HFFc6 (cell line): ENCODE data around the gene HTT-AS. TPM values are rescaled to one million over a fixed set of nuclear protein-coding genes. Genes with fewer than 3 reads are reported as not detected.
A peak's percentile ranks its signal among the peaks of the same experiment; 100 is the strongest.

Source experiments
- DNase-seq: peaks from one replicate; pipeline ENCODE4 v3.0.0-alpha.2; 2018
- H3K27ac Mint-ChIP-seq: 2 replicates; pipeline ENCODE4 v1.8.0; 2020; ENCODE audit warnings: mild to moderate bottlenecking, mixed read lengths
- H3K27me3 Mint-ChIP-seq: 2 replicates; pipeline ENCODE4 v1.8.0; 2021; ENCODE audit warnings: mild to moderate bottlenecking, moderate library complexity, mixed read lengths; ENCODE audit not compliant: insufficient read depth
- H3K36me3 Mint-ChIP-seq: 2 replicates; pipeline ENCODE4 v1.8.0; 2021; ENCODE audit warnings: low read depth, mixed read lengths
- H3K4me1 Mint-ChIP-seq: 2 replicates; pipeline ENCODE4 v1.8.0; 2020; ENCODE audit warnings: low read depth, mixed read lengths
- H3K4me3 Mint-ChIP-seq: 2 replicates; pipeline ENCODE4 v1.8.0; 2020; ENCODE audit warnings: mild to moderate bottlenecking, moderate library complexity, mixed read lengths
- H3K9me3 Mint-ChIP-seq: 2 replicates; pipeline ENCODE4 v1.8.0; 2020; ENCODE audit warnings: mild to moderate bottlenecking, mixed read lengths
- total RNA-seq, 6 experiments: library from RNA; stranded (reverse); fragmentation: NEBNext Ultra II Directional; extraction: Animal tissue kit (Norgen Biotek cat#: 25700); gene quantifications; 2 replicates in 1 of 6; 3 replicates in 5 of 6; pipeline ENCODE4 v1.2.3, GENCODE V29; 2021
- TF ChIP-seq, protein P1 (sequence below): fragments of 200-600 bp; sonication (generic); IDR thresholded peaks from 2 replicates; pipeline ENCODE4 v1.5.0; 2021; ENCODE audit warnings: antibody characterized with exemption, mild to moderate bottlenecking

HTT-AS gene
- total RNA-seq, 6 experiments from 2014 or later = not detected

DNA sequence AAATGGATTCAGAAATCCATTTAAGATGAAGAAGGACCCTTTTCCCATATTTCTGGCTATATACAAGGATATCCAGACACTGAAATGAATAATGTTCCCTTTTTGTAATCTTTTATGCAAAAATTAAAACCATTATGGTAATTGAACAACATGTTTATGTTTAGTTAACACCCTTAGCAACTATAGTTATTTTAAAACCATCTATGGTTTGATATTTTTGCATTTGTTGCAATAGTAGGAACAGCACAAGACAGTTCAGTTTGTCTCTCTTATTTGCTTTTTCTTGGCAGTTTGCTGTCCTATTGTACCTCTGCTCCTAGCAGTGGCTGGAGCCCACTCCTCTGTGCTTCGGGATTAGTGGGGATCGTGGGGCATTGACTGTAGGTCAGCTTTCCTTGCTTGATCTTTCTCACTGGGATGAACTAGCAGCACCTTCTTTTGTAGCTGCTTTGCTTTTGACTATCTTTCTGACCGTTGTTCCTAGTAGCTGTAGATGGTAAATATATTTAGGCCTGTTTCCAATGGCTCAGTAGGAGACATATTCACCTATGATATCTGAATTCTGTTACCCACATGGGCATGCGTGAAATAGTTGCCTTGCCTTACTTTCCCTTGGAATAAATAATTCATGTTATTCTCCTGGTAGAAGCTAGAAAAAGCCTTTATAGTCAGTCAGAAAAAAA lies 12.9 kb upstream of the HTT-AS start:
- no peak overlapping the region for H3K27ac Mint-ChIP-seq

DNA sequence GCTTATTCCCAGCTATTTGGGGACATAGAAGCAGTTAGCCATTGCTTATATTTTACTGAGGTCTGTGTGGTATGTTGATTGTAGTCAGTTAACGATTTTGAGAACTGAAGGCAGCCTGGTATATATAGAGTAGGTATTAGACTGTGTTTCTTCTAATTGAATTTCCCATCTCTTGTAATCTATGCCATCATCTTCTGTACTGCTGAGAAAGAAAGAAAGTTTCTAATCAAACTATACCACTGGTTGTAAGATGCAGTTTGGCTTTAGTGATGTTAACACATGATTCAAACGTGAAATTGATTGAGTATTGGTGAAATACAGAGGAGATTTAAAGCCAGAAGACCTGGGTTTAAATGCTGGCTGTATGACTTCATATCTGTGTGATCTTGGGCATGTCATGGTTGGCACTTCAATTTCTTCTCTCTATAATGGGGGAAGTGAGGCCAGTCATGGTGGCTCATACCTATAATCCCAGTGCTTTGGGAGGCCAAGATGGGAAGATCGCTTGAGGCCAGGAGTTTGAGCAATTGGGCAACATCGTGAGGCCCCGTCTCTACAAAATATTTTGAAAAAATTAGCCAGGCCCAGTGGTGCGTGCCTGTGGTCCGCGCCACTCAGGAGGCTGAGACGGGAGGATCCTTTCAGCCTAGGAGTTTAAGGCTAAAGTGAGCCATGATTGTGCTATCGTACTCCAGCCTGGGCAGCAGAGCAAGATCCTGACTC lies 11.8 kb upstream of the HTT-AS start:
- TF ChIP-seq, protein P1, sequence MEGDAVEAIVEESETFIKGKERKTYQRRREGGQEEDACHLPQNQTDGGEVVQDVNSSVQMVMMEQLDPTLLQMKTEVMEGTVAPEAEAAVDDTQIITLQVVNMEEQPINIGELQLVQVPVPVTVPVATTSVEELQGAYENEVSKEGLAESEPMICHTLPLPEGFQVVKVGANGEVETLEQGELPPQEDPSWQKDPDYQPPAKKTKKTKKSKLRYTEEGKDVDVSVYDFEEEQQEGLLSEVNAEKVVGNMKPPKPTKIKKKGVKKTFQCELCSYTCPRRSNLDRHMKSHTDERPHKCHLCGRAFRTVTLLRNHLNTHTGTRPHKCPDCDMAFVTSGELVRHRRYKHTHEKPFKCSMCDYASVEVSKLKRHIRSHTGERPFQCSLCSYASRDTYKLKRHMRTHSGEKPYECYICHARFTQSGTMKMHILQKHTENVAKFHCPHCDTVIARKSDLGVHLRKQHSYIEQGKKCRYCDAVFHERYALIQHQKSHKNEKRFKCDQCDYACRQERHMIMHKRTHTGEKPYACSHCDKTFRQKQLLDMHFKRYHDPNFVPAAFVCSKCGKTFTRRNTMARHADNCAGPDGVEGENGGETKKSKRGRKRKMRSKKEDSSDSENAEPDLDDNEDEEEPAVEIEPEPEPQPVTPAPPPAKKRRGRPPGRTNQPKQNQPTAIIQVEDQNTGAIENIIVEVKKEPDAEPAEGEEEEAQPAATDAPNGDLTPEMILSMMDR = no peak
- H3K36me3 Mint-ChIP-seq = peaks cover 11% of the 10 kb centered on the region
- no peaks in the 10 kb centered on the region for H3K27me3 Mint-ChIP-seq
- H3K27ac Mint-ChIP-seq = no peak overlapping the region
- DNase-seq = no peak
- H3K4me1 Mint-ChIP-seq = peaks cover 6% of the 10 kb centered on the region; the same call in 1 of the 2 replicates
- H3K9me3 Mint-ChIP-seq = no peaks in the 10 kb centered on the region
- H3K4me3 Mint-ChIP-seq = no peak overlapping the region

More for the DNA sequence above, 12.9 kb upstream of the HTT-AS start:
- Mint-ChIP-seq H3K4me3 (no peak overlapping the region), H3K36me3 (peaks cover 11% of the 10 kb centered on the region), H3K27me3 (no peaks in the 10 kb centered on the region), H3K9me3 (no peaks in the 10 kb centered on the region), H3K4me1 (peaks cover 6% of the 10 kb centered on the region; the same call in 1 of the 2 replicates)
- TF ChIP-seq, protein P1 = no peak
- DNase-seq = no peak

DNA sequence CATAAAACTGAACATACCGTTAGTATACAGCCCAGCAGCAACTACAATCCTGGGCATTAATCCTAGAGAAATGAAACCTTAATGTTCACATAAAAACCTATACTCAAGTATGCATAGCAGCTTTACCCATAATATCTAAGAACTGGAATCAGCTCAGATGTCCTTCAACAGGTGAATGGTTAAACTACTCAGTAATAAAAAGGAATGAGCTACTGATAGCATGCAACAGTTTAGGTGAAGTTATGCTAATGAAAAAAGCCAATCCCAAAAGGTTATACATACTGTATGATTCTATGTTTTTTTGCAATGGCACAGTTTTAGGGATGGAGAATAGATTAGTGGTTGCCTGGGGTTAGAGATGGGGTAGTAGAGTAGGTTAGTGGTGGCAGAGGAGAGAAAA lies 9.4 kb upstream of the HTT-AS start:
- H3K36me3 Mint-ChIP-seq = peaks cover 8% of the 10 kb centered on the region
- TF ChIP-seq, protein P1 = no peak
- peak overlapping the region; percentile 1; the same call in 1 of the 2 replicates for H3K27ac Mint-ChIP-seq
- H3K4me1 Mint-ChIP-seq = peaks cover 6% of the 10 kb centered on the region; the same call in 1 of the 2 replicates
- H3K9me3 Mint-ChIP-seq = no peaks in the 10 kb centered on the region
- H3K27me3 Mint-ChIP-seq = no peaks in the 10 kb centered on the region
- no peak overlapping the region for H3K4me3 Mint-ChIP-seq
- no peak for DNase-seq

DNA sequence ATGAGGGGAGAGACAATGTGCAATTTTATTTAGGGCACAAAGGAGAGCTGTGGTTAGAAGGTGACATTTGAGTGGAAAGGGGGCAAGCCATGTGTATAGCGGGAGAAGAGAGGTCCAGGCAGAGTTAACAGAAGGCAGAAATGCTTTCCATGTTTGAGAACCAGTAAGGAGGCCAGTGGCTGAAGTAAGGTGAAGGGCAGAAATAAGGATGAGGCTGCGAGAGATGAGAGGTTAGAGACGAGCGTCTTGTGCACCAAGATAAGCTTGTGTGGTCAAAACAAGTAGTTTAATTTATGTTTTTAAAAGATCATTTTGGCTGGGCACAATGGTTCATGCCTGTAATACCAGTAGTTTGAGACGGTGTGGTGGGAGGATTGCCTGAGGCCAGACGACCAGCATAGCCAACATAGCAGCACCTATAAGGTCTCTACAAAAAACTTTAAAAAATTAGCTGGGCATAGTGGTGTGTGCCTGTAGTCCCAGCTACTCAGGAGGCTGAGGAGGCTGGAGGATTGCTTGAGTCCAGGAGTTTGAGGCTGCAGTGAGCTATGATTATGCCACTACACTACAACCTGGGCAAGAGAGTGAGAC lies 8.7 kb upstream of the HTT-AS start:
- Mint-ChIP-seq H3K27me3 (no peaks in the 10 kb centered on the region), H3K4me3 (no peak overlapping the region), H3K36me3 (peaks cover under 1% of the 10 kb centered on the region), H3K4me1 (peaks cover 9% of the 10 kb centered on the region), H3K27ac (no peak overlapping the region), H3K9me3 (no peaks in the 10 kb centered on the region)
- TF ChIP-seq, protein P1 = no peak
- no peak for DNase-seq

DNA sequence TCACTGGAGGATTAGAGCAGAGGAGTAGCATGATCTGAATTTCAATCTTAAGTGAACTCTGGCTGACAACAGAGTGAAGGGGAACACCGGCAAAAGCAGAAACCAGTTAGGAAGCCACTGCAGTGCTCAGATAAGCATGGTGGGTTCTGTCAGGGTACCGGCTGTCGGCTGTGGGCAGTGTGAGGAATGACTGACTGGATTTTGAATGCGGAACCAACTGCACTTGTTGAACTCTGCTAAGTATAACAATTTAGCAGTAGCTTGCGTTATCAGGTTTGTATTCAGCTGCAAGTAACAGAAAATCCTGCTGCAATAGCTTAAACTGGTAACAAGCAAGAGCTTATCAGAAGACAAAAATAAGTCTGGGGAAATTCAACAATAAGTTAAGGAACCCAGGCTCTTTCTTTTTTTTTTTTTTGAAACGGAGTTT lies 5.4 kb upstream of the HTT-AS start:
- no peak overlapping the region for H3K27ac Mint-ChIP-seq
- H3K36me3 Mint-ChIP-seq = no peaks in the 10 kb centered on the region; the same call in 1 of the 2 replicates
- no peaks in the 10 kb centered on the region; the same call in 1 of the 2 replicates for H3K27me3 Mint-ChIP-seq
- no peak overlapping the region for H3K4me3 Mint-ChIP-seq
- peaks cover 20% of the 10 kb centered on the region for H3K4me1 Mint-ChIP-seq
- TF ChIP-seq, protein P1 = no peak
- DNase-seq = no peak
- H3K9me3 Mint-ChIP-seq = no peaks in the 10 kb centered on the region
